H1 (cell line): ENCODE results near the gene ZKSCAN1. TPM values are rescaled to one million over a fixed set of nuclear protein-coding genes. Genes with fewer than 3 reads are reported as not detected.

Experiments used
- CTCF ChIA-PET: fragments of 300-600 bp; sonication (Branson Sonifier 250); formaldehyde crosslinking; loops from one replicate; lab custom pipeline; 2021; ENCODE audit not compliant: partially characterized antibody; lab: Charles Lee
- POLR2A ChIA-PET: fragments of 300-600 bp; sonication (Branson Sonifier 250); formaldehyde crosslinking; loops from one replicate; lab custom pipeline; 2021; ENCODE audit warnings: inconsistent platforms; ENCODE audit not compliant: partially characterized antibody; lab: Charles Lee
- DNase-seq, 2 experiments: peaks; one replicate each; pipeline versions ENCODE4 v3.0.0 to v3.0.0-alpha.2; 2010 to 2022; ENCODE audit warnings: low spot score in 2 of 2, low read depth in 1 of 2, mixed read lengths in 1 of 2
- FAIRE-seq: peaks from 2 replicates; lab custom pipeline; 2011; peaks lifted over from hg19 to GRCh38; lab: Jason Lieb, UNC
- H2AFZ ChIP-seq: 2 replicates; pipeline ENCODE4 v1.8.1; 2012; ENCODE audit warnings: low read length, inconsistent platforms
- H2AK5ac ChIP-seq: 2 replicates; pipeline ENCODE4 v1.6.1; 2013; ENCODE audit warnings: low read depth, low read length
- H2BK120ac ChIP-seq: replicated peaks from 2 replicates; pipeline ENCODE3; 2013; ENCODE audit warnings: low read depth, low read length, inconsistent platforms
- H2BK12ac ChIP-seq: 2 replicates; pipeline ENCODE4 v1.6.1; 2013; ENCODE audit warnings: low read depth, low read length
- H2BK15ac ChIP-seq: 2 replicates; pipeline ENCODE4 v1.6.1; 2013; ENCODE audit warnings: low read length
- H2BK20ac ChIP-seq: 2 replicates; pipeline ENCODE4 v1.6.1; 2013; ENCODE audit warnings: low read length
- H2BK5ac ChIP-seq: 2 replicates; pipeline ENCODE4 v1.6.1; 2013; ENCODE audit warnings: low read depth, low read length
- H3K14ac ChIP-seq: 2 replicates; pipeline ENCODE4 v1.6.1; 2013; ENCODE audit warnings: inconsistent platforms; ENCODE audit not compliant: insufficient read length
- H3K18ac ChIP-seq: 2 replicates; pipeline ENCODE4 v1.6.1; 2013; ENCODE audit warnings: low read length; ENCODE audit errors: extremely low read depth
- H3K23ac ChIP-seq: 2 replicates; pipeline ENCODE4 v1.6.1; 2013; ENCODE audit warnings: inconsistent platforms; ENCODE audit not compliant: insufficient read length
- H3K23me2 ChIP-seq: 2 replicates; pipeline ENCODE4 v1.6.1; 2013; ENCODE audit warnings: low read depth, low read length
- H3K27ac ChIP-seq: 2 replicates; pipeline ENCODE4 v1.6.1; 2011; ENCODE audit warnings: low read depth, low read length, inconsistent platforms
- H3K27me3 ChIP-seq, 4 experiments: replicated peaks in 1 of 4; 1 replicate in 1 of 4; 2 replicates in 3 of 4; pipeline versions ENCODE4 v1.6.1 to v1.8.1; 2011 to 2013; ENCODE audit warnings: low read length in 3 of 4, mild to moderate bottlenecking in 3 of 4, inconsistent platforms in 2 of 4, mixed read lengths in 2 of 4, moderate library complexity in 1 of 4; ENCODE audit not compliant: control insufficient read depth in 3 of 4, insufficient read depth in 3 of 4; ENCODE audit errors: extremely low read depth in 1 of 4
- H3K36me3 ChIP-seq, 4 experiments: 2 replicates each; pipeline versions ENCODE4 v1.6.1 to v1.8.1; 2011 to 2013; ENCODE audit warnings: mild to moderate bottlenecking in 4 of 4, low read length in 3 of 4, moderate library complexity in 2 of 4, control low read depth in 1 of 4, inconsistent platforms in 1 of 4; ENCODE audit not compliant: insufficient read depth in 4 of 4, control insufficient read depth in 2 of 4
- H3K4ac ChIP-seq: replicated peaks from 2 replicates; pipeline ENCODE3; 2013; ENCODE audit warnings: low read length, low read depth, mixed read lengths, inconsistent platforms; ENCODE audit not compliant: insufficient read length
- H3K4me1 ChIP-seq, 4 experiments: replicated peaks in 1 of 4; 1 replicate in 1 of 4; 2 replicates in 3 of 4; pipeline versions ENCODE4 v1.6.1 to v1.8.1; 2011 to 2013; ENCODE audit warnings: low read length in 3 of 4, inconsistent platforms in 2 of 4, mixed read lengths in 1 of 4; ENCODE audit not compliant: insufficient read depth in 4 of 4, control insufficient read depth in 3 of 4
- H3K4me2 ChIP-seq, 2 experiments: 2 replicates each; pipeline versions ENCODE4 v1.6.1 to v1.8.1; 2011 to 2013; ENCODE audit warnings: low read depth in 2 of 2, low read length in 2 of 2, control low read depth in 1 of 2, inconsistent platforms in 1 of 2, mild to moderate bottlenecking in 1 of 2; ENCODE audit not compliant: insufficient read depth in 1 of 2
- H3K4me3 ChIP-seq, 4 experiments: fragments of 200-600, 300-600 bp in 1 of 4; sonication (generic), shearing (Covaris generic), sonication (Bioruptor Twin) in 1 of 4; 2 replicates each; pipeline versions ENCODE4 v1.5.1 to v1.8.1; 2011 to 2016; ENCODE audit warnings: low read length in 4 of 4, low read depth in 3 of 4, control low read depth in 2 of 4, inconsistent platforms in 2 of 4, mild to moderate bottlenecking in 2 of 4, mixed read lengths in 1 of 4, moderate library complexity in 1 of 4; ENCODE audit not compliant: insufficient read depth in 2 of 4; ENCODE audit errors: extremely low read depth in 1 of 4
- H3K56ac ChIP-seq: replicated peaks from 2 replicates; pipeline ENCODE3; 2013; ENCODE audit warnings: low read depth, mild to moderate bottlenecking, mixed read lengths, low read length, inconsistent platforms; ENCODE audit not compliant: insufficient read length
- H3K79me1 ChIP-seq: 2 replicates; pipeline ENCODE4 v1.6.1; 2013; ENCODE audit warnings: low read depth, low read length, control low read depth
- H3K79me2 ChIP-seq, 2 experiments: 2 replicates each; pipeline versions ENCODE4 v1.6.1 to v1.8.1; 2012 to 2013; ENCODE audit warnings: low read length in 2 of 2, mild to moderate bottlenecking in 2 of 2, inconsistent platforms in 1 of 2; ENCODE audit not compliant: insufficient read depth in 2 of 2, control insufficient read depth in 1 of 2
- H3K9ac ChIP-seq, 4 experiments: replicated peaks in 1 of 4; 1 replicate in 1 of 4; 2 replicates in 3 of 4; pipeline versions ENCODE4 v1.6.1 to v1.8.1; 2011 to 2013; ENCODE audit warnings: low read depth in 3 of 4, low read length in 3 of 4, control low read depth in 2 of 4, mild to moderate bottlenecking in 2 of 4, moderate library complexity in 2 of 4, inconsistent platforms in 1 of 4; ENCODE audit errors: extremely low read depth in 1 of 4
- H3K9me3 ChIP-seq, 2 experiments: 2 replicates each; pipeline versions ENCODE4 v1.6.1 to v1.8.1; 2012 to 2013; ENCODE audit warnings: mild to moderate bottlenecking in 2 of 2, moderate library complexity in 2 of 2, control low read depth in 1 of 2, inconsistent platforms in 1 of 2, low read depth in 1 of 2, low read length in 1 of 2, mixed read lengths in 1 of 2; ENCODE audit not compliant: insufficient read depth in 2 of 2
- H4K20me1 ChIP-seq, 2 experiments: replicated peaks in 1 of 2; 2 replicates each; pipeline versions ENCODE3 to v1.8.1; 2011 to 2013; ENCODE audit warnings: inconsistent platforms in 2 of 2, low read length in 2 of 2, mild to moderate bottlenecking in 1 of 2; ENCODE audit not compliant: insufficient read depth in 2 of 2, control insufficient read depth in 1 of 2
- H4K5ac ChIP-seq: 2 replicates; pipeline ENCODE4 v1.6.1; 2013; ENCODE audit warnings: low read length, low read depth, mixed read lengths, inconsistent platforms; ENCODE audit not compliant: insufficient read length
- H4K8ac ChIP-seq: 2 replicates; pipeline ENCODE4 v1.8.0; 2013; ENCODE audit warnings: mild to moderate bottlenecking, moderate library complexity, low read length, inconsistent platforms; ENCODE audit not compliant: insufficient read depth; ENCODE audit errors: extremely low read depth
- H4K91ac ChIP-seq: replicated peaks from 2 replicates; pipeline ENCODE3; 2013; ENCODE audit warnings: low read length, mixed read lengths, inconsistent platforms; ENCODE audit not compliant: insufficient read length
- CTBP2 ChIP-seq: IDR thresholded peaks from 2 replicates; pipeline ENCODE4 v1.7.0; 2011; ENCODE audit warnings: borderline replicate concordance, mild to moderate bottlenecking, moderate library complexity, mixed read lengths, low read length; ENCODE audit not compliant: insufficient read depth, insufficient read length
- EGR1 ChIP-seq: IDR thresholded peaks from 2 replicates; pipeline ENCODE4 v1.6.1; 2011; ENCODE audit warnings: low read depth, low read length, borderline replicate concordance
- EZH2 ChIP-seq: fragments of 200-600 bp; sonication (generic); IDR thresholded peaks from 2 replicates; pipeline ENCODE4 v1.7.1; 2012; ENCODE audit warnings: low read depth, mild to moderate bottlenecking, moderate library complexity, low read length, inconsistent platforms; ENCODE audit not compliant: severe bottlenecking
- HDAC6 ChIP-seq: IDR thresholded peaks from one replicate; pipeline ENCODE4 v1.7.1; 2012; ENCODE audit warnings: low read depth, mild to moderate bottlenecking, inconsistent platforms, low read length, moderate library complexity
- KDM1A ChIP-seq: fragments of 200-600, 300-600 bp; sonication (generic); IDR thresholded peaks from 2 replicates; pipeline ENCODE4 v1.7.1; 2016; ENCODE audit warnings: mild to moderate bottlenecking, low read length, borderline replicate concordance
- KDM4A ChIP-seq: IDR thresholded peaks from one replicate; pipeline ENCODE4 v1.7.1; 2012; ENCODE audit warnings: low read depth, mild to moderate bottlenecking, moderate library complexity, low read length, inconsistent platforms; ENCODE audit not compliant: severe bottlenecking
- TAF1 ChIP-seq: IDR thresholded peaks from 2 replicates; pipeline ENCODE4 v1.6.1; 2011; ENCODE audit warnings: mild to moderate bottlenecking, low read depth, low read length
- TEAD4 ChIP-seq: IDR thresholded peaks from 2 replicates; pipeline ENCODE4 v1.6.1; 2012; ENCODE audit warnings: low read depth, low read length, inconsistent platforms, mixed read lengths
- ZNF274 ChIP-seq: IDR thresholded peaks from 2 replicates; pipeline ENCODE4 v1.7.0; 2012; ENCODE audit warnings: low read length, borderline replicate concordance; ENCODE audit errors: extremely low read depth
- WGBS, 2 experiments: shearing (Covaris generic) in 1 of 2; methylation state at CpG; one replicate each; pipeline versions ENCODE4 v1.1.6 to v1.1.7; 2013 to 2015; ENCODE audit warnings: low lambda C conversion rate in 2 of 2, mixed read lengths in 2 of 2, inconsistent platforms in 1 of 2, low coverage in 1 of 2, missing lambda C conversion rate in 1 of 2; ENCODE audit not compliant: insufficient replicate concordance in 2 of 2, insufficient coverage in 1 of 2, insufficient read length in 1 of 2; ENCODE audit errors: extremely low coverage in 1 of 2, missing lambda C conversion rate in 1 of 2; 5-methylcytosine and 5-hydroxymethylcytosine counted together
- polyA plus RNA-seq, 7 experiments: library from polyadenylated mRNA; depleted of rRNA in 3 of 7; stranded (reverse) in 5 of 7; unstranded in 2 of 7; fragments of >200 nt in 5 of 7; fragments of 200-250 nt in 2 of 7; gene quantifications; 1 replicate in 5 of 7; 2 replicates in 1 of 7; 4 replicates in 1 of 7; pipeline versions ENCODE4 v1.2.1 to v1.2.3, GENCODE V29; 2011 to 2013; ENCODE audit warnings: missing spikeins in 2 of 7, mixed read lengths in 2 of 7
- total RNA-seq: library from RNA; stranded (reverse); fragmentation: NEBNext Ultra II Directional; extraction: Animal tissue kit (Norgen Biotek cat#: 25700); gene quantifications from 2 replicates; pipeline ENCODE4 v1.2.1, GENCODE V29; 2021

ZKSCAN1 gene
- total and polyA plus RNA-seq, 2 of the 8 experiments (the other 6 are each of a cell fraction or from before 2014, with no cell fraction given) = 8.2 to 40.6 TPM

DNA sequence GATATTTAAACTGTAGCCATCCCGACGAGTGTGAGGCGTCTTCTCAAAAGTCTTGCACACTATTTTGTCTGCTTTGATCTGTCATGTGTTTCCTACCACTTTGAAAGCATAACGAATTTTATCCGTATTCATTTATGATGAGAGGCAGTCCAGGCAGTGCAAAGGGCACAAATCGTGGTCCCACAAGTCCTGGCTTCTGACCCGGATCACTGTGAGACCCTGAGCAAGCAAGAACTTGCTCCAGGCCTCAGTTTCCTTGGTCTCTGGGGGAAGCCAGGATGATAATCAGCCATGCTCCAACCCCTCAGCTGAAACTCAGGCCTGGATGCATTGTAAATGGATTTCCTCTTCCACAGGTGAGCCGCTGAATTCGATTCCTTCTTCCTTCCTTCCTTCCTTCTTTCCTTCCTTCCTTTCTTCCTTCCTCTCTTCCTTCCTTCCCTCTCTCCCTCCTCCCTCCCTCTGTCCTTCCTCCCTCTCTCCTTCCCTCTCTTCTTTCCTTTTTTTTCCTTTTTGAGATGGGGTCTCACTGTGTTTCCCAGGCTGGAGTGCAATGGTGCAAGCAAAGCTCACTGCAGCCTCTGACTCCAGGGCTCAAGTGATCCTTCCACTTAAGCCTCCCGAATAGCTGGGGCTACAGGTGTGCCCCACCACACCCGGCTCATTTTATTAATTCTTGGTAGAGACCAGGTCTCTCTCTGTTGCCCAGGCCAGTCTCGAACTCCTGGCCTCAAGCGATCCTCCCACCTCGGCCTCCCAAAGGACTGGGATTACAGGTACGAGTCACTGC lies 18.4 kb upstream of the ZKSCAN1 start:
- Histone ChIP-seq H2BK5ac (no peak overlapping the region), H3K4ac (no peak overlapping the region), H3K23me2 (peaks cover 2% of the 10 kb centered on the region; the same call in 1 of the 2 replicates), H3K79me2 (no peaks in the 10 kb centered on the region), H3K36me3 (no peaks in the 10 kb centered on the region), H3K56ac (no peak overlapping the region), H4K91ac (no peak overlapping the region), H2BK120ac (no peak overlapping the region), H2BK15ac (peak overlapping the region; percentile 74), H4K5ac (no peak overlapping the region), H2AFZ (peak overlapping the region; percentile 96), H4K8ac (peak overlapping the region; percentile 91; the same call in 1 of the 2 replicates), H3K9ac (no peak overlapping the region), H2BK20ac (no peak overlapping the region), H2AK5ac (0 out of 2 replicates have a peak overlapping the region, but pooled peaks have one; percentile 90), H3K23ac (no peak overlapping the region), H3K27ac (no peak overlapping the region), H3K27me3 (no peaks in the 10 kb centered on the region; a peak in 2 of 7 replicates), H3K18ac (no peak overlapping the region), H3K4me2 (peak overlapping the region; percentile 79 to 88; a peak in 3 of 4 replicates), H4K20me1 (no peaks in the 10 kb centered on the region), H3K4me1 (peaks cover 0 to 4% (median 1%) of the 10 kb centered on the region in 4 experiments; a peak in 2 of 7 replicates), H3K9me3 (no peaks in the 10 kb centered on the region), H2BK12ac (no peak overlapping the region), H3K4me3 (peak overlapping the region; percentile 52 to 79 (median 60); a peak in 5 of 8 replicates), H3K79me1 (no peaks in the 10 kb centered on the region), H3K14ac (no peak overlapping the region)
- CTCF ChIA-PET = interaction anchor here (0.7 to 9.3 kb wide), 11 partner anchors 17 to 471 kb away, joined by 3 to 99 read pairs (median 3); partner anchors contain the start of gene ZKSCAN1
- FAIRE-seq (no peak), DNase-seq (no peak)
- POLR2A ChIA-PET = interaction anchor here (1.0 to 3.7 kb wide), 10 partner anchors 18 to 86 kb away, joined by 3 to 47 read pairs (median 4); partner anchors contain the start of gene ZKSCAN1
- 85% methylated on average over 15 of the region's 15 CpGs; no CpG with 5 or more reads in 1 of the 2 experiments for WGBS, 2 experiments
- TF ChIP-seq TAF1 = no peak
- no peak for TF ChIP-seq HDAC6
- TF ChIP-seq EZH2 = no peak
- TF ChIP-seq ZNF274 = no peak
- no peak for TF ChIP-seq EGR1
- TF ChIP-seq KDM4A = peak; percentile 39
- TF ChIP-seq CTBP2 = no peak
- peak; percentile 76 for TF ChIP-seq KDM1A
- no peak for TF ChIP-seq TEAD4
